NCI-H2107 (cell line): Measurements from ENCODE around the gene STAT3.
A peak's percentile ranks its signal among the peaks of the same experiment; 100 is the strongest.
"Not testable (repeated sequence)": the region's sequence is repeated elsewhere in the genome, so short reads cannot be mapped to it uniquely, and the experiment has no call there.

Source experiments
- DNase-seq: peaks from one replicate; lab custom pipeline; 2025; lab: John Stamatoyannopoulos, UW

The STAT3 gene

GRCh38 chr17:42297775-42298174, 90.5 kb downstream of the STAT3 start:
- not testable (repeated sequence) for DNase-seq

GRCh38 chr17:42296012-42296411, 92.2 kb downstream of the STAT3 start:
- DNase-seq: no peak

- DNase-seq: no peak
These were observed 93.5 kb downstream of the STAT3 start for GRCh38 chr17:42294469-42295398.

- DNase-seq: no peak
These were observed 97.1 kb downstream of the STAT3 start for GRCh38 chr17:42291129-42291528.

DNA sequence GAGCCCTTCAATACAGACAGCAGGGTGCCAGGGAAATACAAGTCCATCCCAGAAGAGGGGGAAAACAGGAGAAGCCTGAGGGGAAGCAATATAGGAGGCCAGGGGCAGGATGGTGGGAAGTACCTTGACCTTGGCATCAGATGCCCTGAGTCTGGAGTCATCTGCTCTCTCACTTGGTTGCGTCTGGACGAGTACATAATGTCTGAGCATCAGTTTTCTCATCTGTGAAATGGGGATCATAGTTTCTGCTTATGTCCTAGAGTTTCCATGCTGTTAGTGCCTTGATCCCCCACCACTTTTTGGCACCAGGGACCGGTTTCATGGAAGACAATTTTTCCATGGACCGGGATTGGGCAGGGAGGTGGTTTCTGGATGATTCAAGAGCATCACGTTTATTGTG, 97.7 kb downstream of the STAT3 start:
- no peak for DNase-seq

- DNase-seq: no peak
These were observed 98.5 kb downstream of the STAT3 start for GRCh38 chr17:42289611-42290181.

- no peak for DNase-seq
These were observed 99.2 kb downstream of the STAT3 start for GRCh38 chr17:42288803-42289610.

DNA sequence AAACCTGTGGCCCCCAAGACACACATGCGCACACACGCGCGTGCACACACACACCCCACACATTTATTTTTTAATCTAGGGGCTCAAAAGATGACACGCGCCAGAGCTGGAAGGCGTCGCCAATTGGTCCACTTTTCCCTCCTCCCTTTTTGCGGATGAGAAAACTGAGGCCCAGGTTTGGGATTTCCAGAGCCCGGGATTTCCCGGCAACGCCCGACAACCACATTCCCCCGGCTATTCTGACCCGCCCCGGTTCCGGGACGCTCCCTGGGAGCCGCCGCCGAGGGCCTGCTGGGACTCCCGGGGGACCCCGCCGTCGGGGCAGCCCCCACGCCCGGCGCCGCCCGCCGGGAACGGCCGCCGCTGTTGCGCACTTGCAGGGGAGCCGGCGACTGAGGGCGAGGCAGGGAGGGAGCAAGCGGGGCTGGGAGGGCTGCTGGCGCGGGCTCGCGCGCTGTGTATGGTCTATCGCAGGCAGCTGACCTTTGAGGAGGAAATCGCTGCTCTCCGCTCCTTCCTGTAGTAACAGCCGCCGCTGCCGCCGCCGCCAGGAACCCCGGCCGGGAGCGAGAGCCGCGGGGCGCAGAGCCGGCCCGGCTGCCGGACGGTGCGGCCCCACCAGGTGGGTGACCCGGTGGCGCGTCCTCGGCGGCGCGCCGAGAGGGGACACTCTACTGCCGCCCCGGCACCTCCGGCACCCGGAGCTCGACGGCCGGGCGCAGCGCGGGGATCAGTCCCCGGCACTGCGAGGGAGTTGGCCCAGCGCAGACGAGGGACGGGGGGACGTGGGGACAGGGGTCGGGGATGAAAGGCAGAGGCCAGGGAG, 100.1 kb downstream of the STAT3 start, which contains the start of gene STAT5A:
Gene STAT5A, plus strand, starts transcription at position 522 of the 826 bp plus-strand sequence. CDS start 914 bp downstream, outside the sequence.
- no peak for DNase-seq

DNA sequence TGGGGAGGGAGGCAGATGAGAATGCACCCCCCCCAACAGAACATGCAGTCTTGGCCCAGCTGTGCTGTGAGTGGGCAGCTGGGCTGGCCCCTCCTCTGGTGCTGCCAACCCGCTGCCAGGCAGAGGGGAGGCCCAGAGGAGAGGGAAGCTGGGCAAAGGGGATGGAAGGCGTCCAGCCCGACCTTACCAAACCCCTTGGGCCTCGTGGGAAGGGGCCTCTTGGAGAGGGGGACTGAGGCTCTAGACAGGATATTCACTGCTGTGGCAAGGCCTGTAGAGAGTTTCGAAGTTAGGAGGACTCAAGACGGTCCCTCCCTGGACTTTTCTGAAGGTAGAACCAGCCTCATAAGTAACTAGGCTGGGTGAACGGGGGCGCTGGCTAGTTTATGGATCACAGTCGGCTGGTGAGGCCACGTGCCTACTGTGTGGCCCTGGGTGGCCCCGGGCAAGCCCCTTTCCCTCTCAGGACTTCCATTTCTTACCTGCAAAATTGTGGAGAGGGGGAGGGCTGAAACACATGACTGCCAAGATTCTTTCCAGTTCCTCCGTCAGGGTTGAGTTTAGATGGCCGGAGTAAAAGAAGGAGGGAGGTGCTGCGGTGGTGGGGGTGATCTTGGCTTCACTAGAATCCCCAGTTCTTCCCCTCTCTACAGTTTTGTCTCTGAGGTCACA, 100.8 kb downstream of the STAT3 start:
- DNase-seq: no peak

- DNase-seq: no peak
These were observed 101.6 kb downstream of the STAT3 start for GRCh38 chr17:42286411-42287221.

- no peak for DNase-seq
These were observed 102.7 kb downstream of the STAT3 start for GRCh38 chr17:42285346-42286050.

DNA sequence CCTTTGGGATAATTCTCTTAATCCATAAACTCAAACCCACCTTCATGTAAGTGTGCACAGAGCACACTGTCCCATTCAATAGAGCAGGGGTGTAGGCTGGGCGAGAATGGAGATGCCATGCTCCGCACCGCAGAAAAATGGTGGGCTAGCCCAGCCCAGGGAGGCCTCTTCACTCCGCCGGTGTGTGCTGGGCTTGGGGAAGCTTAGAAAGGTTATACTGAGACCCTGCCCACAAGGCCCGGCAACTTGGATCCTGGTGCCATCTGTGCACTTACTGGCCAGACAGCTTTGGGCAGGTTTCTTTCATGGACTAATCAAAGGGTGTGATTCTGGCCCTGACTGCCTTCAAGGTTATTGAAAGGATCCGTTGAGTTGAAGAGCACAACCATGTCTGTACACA, 103.7 kb downstream of the STAT3 start:
- DNase-seq: no peak

- DNase-seq: no peak
These were observed 104.2 kb downstream of the STAT3 start for GRCh38 chr17:42284024-42284369.

DNA sequence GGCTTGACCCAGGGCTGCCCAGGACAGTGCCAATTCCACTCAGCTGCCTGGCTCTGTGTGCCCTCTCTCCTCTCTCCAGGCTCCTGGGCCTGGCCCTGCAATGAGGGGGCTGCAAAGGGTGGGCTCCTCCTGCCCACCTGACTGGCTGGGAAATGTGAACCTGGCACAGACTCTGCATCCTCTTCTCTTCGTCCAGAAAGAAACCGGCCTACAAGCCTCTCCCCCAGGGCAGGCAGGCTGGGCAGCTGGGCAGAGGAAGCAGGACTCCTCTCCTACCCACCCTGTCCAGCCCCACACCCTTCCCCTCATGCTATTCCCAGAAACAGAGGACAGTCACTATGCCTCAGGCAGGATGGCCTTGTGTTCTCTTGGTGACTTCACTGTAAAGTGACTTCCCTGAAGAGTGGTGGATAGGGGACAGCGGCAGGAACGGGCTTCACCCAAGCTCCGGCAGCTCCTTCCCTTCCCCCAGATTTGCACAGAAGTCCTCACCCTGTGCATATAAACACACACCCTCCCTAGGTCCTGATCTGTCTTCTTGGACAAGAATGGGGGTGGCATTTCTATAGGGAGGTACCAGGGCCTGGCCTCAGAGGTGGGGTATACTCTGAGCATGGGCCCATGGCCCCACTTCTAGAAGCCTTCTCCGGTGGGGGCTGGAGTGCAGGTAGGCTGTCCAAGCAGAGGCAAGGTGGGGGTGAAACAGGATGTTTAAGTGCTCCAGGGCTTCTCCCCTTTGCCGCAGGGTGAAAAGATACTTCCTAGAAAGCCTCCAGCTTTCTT, 104.8 kb downstream of the STAT3 start:
- DNase-seq: no peak

GRCh38 chr17:42282478-42283080, 105.7 kb downstream of the STAT3 start:
- DNase-seq: no peak

- peak; percentile 70 for DNase-seq
These were observed 106.6 kb downstream of the STAT3 start for GRCh38 chr17:42281571-42282096.

- no peak for DNase-seq
These were observed 108.2 kb downstream of the STAT3 start for GRCh38 chr17:42279776-42280630.
